Erythroblast (primary cell): ENCODE data around the gene TNFAIP8L1.

Experiments
- GATA1 ChIP-seq: IDR thresholded peaks from 2 replicates; pipeline ENCODE4 v1.6.1; 2011; ENCODE audit warnings: low read depth, mild to moderate bottlenecking, control low read depth, low read length, moderate library complexity
- POLR2A ChIP-seq: IDR thresholded peaks from 2 replicates; pipeline ENCODE4 v1.6.1; 2011; ENCODE audit warnings: mild to moderate bottlenecking, low read length

GRCh38 chr19:4597975-4598671 is 41.2 kb upstream of the TNFAIP8L1 start:
- TF ChIP-seq POLR2A (no peak), GATA1 (no peak)
